HG03442 (cell line): ENCODE results near the gene OLFML2B.

ENCODE experiments used
- ATAC-seq: cut with Tn5 transposase; IDR thresholded peaks from one replicate; pipeline ENCODE4 v1.9.1; 2021; ENCODE audit warnings: mild to moderate bottlenecking, moderate library complexity; ENCODE audit not compliant: unreplicated experiment

The OLFML2B gene

DNA sequence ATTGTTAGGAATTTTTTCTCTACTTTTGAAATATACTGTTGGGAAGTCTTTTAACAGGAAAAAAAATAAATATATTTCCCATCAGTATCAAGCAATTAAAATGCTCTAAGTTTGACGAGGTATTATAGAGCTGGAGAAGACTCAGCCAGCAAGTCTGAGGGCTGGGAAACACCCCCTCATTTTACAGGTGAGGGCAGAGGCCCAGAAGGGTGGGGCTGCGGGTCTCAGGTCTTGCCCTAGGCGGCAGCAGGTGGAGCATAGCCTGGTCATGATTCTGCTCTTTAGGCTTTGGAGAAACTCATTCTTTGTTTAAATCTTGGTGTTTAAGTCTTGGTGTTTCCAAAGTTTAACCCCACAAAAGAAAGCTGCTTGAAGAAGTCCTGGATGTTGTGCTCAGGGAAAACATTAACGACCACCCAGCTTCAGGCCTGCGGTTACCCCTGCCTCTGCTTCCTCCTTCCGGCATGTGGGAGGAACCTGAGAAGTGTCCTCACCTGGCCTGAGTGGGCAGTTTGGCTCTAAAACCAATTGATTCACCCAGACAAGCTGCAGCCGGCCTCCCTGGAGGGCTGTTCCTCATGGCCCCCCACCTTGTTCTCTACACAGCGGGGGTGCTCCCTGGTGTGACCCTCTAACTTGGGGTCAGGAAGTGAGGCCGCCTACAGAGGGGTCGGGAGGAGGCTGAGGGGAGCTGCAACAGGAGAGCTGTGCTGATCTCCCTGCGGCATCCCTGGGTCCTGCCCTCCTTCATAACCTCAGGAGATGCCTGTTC is 41.7 kb downstream of the OLFML2B start:
- ATAC-seq = no peak

DNA sequence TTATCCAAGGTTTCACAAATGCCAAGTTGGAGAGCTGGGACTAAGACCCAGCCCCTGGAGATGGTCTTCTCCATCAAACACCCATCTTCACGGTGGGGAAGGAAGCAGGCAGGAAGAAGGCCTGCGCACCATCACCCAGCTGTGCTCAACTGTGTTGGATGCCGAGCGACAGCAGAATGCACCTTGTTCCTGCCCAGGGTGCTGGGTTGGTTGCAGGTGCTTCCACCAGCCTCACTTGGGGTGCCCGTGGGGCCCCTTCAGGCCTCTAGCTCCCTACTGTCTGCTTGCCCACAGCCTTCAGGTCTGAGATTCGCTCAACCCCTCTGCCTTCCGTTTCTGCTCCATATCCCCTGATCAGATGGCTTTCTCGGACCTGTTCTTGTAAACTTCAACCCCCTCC is 42.5 kb downstream of the OLFML2B start:
- no peak for ATAC-seq

DNA sequence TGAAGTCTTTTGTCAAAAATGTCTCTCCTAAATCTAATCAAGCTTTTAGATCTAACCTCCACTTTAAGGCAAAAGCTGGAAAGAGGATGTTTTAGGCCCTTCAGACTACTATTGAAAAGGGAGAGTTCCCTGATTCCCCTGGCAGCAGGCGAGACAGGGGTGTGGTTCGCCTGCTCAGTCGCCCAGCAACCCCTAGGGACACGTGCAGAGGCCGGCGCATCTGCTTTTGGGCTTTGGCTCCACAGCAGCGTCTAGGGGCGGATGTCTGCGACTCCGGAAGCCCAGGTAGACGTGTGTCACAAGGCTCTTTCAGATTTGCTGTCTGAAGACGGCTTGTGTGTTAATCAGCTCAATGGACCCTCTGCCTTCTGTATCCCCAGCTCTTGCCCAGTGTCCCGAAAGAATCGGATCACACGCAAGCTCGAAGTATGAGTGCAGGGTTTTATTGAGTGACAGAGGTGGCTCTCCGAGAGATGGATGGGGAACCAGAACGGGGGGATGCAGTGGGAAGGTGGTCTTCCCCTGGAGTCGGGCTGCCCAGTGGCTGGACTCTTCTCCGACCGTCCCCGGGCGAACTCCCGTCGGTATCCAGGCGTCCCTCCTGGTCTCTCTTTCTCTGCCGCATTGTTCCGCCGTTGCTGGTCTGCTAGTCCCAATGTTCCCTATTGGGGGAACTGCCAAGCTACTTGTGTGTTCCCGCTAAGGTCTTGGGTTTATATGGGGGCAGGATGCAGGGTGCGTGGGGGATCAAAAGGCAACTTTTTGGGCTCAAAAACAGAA is 45.5 kb downstream of the OLFML2B start:
- ATAC-seq = no peak

DNA sequence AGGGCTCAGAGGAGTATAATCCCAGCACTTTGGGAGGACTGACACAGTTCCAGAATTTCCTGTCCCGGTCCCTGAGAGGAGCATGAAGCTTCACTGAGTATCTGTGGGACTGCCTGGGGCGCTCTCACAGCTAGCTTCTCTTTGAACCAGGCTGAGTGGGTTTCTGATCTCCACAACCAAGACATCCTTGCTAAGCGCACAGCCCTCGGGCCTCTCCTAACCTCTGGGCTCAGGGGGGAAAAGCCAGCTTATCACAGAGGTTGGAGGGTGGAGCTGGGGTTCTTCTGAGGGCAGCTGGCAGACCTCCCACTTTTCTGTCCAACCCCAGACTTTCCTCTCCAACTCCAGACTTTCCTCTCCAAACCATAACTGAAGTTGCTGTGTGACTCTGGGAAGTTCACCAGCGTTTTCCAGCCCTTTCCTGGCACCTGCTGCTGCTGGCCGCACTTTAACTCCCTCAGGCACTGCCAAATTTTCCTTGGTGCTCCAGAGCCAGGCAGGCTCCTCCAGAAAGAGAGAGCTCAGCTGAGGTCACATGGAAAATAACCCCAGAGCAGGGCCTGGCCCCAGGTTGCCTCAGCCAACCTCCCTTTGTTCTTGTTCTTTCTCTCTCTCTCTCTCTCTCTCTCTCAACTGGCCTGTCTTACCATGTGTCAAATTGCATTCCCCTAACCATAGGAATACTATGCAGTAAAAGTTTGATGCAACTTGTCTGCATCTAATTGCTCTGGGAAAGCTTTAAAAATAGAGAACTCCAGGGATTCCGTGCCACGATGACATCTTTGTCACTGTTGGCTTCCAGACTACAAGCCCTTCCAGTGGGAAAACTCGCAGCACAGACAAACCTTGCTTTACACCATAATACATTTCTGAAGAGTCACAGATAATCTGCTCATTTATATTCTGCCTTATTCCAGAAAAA is 49.5 kb downstream of the OLFML2B start:
- no peak for ATAC-seq

- no peak for ATAC-seq
These were observed 50.8 kb downstream of the OLFML2B start for GRCh38 chr1:161972828-161973227.

GRCh38 chr1:161970633-161971032 is 53.0 kb downstream of the OLFML2B start:
- no peak for ATAC-seq

DNA sequence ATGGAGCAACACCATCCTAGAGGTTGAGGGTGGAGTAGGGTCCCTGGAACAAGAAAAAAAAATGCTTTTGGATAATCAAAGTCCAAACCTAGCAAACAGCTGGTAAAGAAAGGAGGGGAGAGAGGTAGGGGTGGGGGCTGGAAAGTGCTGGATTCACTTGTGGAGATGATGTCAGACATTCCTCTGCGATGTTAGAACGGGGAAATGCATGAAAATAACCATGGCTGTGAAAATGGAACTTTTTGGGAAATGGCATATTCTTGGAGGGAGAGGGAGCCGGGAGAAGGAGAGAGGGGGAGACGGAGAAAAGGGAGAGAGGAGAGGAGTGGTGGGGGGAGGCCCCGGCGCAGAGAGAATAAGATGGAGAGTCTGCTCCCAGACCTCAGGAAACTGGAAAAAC is 53.6 kb downstream of the OLFML2B start:
- no peak for ATAC-seq

GRCh38 chr1:161966067-161966466 is 57.6 kb downstream of the OLFML2B start:
- no peak for ATAC-seq

DNA sequence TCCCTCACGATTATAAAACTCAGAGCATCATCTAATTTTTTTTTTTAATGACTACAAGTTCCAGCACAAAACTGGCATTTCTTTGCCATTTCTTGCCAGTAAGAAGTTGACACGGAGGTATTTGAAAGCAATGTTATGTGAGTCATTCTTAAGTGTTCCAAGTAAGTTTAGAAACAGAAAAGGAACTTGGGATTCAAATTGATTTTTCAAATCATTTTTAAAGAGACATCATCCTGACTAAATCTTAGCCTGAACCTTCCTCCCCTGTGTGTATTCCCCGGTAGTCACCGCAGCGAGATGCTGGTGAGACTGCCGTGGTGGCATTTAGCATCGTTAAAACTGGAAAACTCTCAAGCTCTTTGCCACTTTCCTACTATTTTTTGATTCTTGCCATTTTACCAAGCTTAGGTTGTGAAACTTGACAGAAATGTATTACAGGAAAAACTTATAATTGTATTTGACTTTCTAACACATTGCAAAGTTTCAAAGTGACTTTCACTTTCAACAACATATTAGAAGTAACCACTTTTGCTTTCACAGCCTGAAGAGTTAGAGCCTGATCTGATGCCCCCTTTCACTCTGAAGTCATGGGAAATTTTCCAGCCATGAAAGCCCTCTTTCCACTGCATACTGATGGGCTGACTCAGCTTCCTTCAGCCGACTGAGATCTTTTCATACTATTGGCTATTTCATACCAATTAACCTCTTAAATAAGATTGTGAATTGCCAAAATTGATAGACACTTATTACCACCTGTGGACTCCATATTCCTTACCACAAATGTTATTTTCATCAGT is 61.4 kb downstream of the OLFML2B start:
- ATAC-seq = peak; percentile 95

GRCh38 chr1:161958425-161958824 is 65.2 kb downstream of the OLFML2B start:
- no peak for ATAC-seq

DNA sequence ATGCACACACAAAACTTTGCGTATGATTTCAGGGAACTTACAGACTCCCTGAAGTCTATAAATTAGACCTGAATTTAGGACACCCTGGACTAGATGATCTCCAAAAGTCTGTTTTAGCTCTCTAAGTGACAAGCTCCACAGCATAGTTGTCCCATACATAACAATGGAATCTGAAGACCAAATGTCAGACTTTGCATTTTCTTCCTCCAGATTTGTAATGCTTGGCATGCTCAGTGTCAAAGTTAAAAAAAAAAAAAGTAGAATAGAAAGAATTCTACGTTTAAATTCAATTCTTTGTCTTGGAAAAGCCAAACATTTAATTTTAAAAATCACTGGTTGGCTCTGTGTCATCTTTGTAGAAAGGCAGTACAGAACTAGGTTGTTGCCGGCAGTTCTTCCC is 66.7 kb downstream of the OLFML2B start:
- no peak for ATAC-seq

GRCh38 chr1:161956097-161956496 is 67.6 kb downstream of the OLFML2B start:
- no peak for ATAC-seq

DNA sequence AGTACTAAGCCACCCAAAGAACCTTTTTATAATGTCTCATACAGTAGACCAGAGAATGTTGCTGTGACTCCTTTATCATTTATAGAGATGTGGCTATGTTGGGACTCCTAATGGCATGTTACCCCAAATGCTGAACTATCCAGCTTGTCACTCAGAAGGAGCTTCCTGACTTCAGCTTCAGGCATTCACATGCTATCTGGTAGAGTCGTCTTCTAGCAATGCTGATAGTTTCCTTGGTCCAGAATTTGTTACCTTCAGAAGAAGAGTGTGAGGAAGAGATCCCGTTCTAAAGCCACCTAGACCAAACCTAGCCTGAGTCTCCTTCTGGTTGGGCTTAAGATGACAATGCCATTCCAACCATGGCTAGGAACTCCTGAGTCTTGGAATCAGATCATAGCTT is 68.1 kb downstream of the OLFML2B start:
- no peak for ATAC-seq

- no peak for ATAC-seq
These were observed 69.2 kb downstream of the OLFML2B start for GRCh38 chr1:161954466-161954865.

GRCh38 chr1:161954050-161954449 is 69.6 kb downstream of the OLFML2B start:
- no peak for ATAC-seq

- no peak for ATAC-seq
These were observed 70.3 kb downstream of the OLFML2B start for GRCh38 chr1:161953256-161953920.

- no peak for ATAC-seq
These were observed 71.0 kb downstream of the OLFML2B start for GRCh38 chr1:161952607-161953172.

DNA sequence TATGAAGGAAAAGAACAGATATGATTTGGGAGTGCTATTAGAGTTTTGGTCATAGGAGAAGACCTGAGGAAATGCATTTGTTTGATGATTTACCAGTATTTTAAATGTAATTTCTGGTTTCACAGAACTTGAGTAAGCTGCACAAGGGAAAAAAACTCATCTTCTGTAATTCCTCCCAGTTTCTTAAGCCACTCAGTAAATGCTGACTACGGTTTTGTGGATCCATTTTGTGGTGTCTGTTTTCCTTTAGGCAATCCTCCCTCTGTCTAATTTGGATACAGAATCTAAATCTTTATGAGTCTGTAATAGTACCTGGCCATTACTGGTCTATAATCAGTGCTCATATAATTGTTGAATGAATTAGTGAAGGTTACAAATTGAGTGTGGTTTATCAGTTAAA is 72.0 kb downstream of the OLFML2B start:
- no peak for ATAC-seq

GRCh38 chr1:161950377-161950776 is 73.3 kb downstream of the OLFML2B start:
- no peak for ATAC-seq

GRCh38 chr1:161949548-161949947 is 74.1 kb downstream of the OLFML2B start:
- ATAC-seq = no peak
